ENCODE results near the gene UBE2U.

The UBE2U gene

DNA sequence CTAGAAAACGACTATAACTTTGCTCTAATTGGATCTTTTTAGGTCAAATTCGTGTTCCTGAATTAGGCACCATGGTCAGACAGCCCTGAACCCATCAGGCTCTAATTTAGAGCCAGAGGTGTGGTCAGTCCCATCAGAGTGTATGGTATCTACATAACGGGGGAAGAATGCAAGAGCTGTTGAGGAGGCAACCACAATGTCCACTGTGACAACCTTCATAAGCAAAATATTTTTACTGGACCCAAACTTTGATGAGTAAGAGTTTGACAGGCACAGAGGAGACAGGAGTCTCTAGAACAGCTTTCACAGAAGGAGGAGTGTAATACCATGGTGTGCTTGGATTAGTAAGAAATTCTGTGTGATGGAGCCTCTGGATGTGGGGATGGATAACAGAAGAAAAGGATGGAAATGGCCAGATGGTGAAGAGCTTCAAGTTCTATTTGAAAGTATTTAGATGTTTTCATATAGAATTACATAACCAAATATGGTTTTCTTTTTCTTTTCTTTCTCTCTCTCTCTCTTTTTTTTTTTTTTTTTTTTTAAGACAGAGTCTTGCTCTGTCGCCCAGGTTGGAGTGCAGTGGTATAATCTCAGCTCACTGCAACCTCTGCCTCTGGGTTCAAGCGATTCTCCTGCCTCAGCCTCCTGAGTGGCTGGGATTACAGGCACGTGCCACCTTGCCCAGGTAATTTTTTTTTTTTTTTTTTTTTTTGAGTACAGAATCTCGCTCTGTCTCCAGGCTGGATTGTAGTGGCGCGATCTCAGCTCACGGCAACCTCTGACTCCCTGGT is 24.9 kb downstream of the UBE2U start:
- TF ChIP-seq, protein P1, sequence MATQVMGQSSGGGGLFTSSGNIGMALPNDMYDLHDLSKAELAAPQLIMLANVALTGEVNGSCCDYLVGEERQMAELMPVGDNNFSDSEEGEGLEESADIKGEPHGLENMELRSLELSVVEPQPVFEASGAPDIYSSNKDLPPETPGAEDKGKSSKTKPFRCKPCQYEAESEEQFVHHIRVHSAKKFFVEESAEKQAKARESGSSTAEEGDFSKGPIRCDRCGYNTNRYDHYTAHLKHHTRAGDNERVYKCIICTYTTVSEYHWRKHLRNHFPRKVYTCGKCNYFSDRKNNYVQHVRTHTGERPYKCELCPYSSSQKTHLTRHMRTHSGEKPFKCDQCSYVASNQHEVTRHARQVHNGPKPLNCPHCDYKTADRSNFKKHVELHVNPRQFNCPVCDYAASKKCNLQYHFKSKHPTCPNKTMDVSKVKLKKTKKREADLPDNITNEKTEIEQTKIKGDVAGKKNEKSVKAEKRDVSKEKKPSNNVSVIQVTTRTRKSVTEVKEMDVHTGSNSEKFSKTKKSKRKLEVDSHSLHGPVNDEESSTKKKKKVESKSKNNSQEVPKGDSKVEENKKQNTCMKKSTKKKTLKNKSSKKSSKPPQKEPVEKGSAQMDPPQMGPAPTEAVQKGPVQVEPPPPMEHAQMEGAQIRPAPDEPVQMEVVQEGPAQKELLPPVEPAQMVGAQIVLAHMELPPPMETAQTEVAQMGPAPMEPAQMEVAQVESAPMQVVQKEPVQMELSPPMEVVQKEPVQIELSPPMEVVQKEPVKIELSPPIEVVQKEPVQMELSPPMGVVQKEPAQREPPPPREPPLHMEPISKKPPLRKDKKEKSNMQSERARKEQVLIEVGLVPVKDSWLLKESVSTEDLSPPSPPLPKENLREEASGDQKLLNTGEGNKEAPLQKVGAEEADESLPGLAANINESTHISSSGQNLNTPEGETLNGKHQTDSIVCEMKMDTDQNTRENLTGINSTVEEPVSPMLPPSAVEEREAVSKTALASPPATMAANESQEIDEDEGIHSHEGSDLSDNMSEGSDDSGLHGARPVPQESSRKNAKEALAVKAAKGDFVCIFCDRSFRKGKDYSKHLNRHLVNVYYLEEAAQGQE (IDR thresholded peaks at IDR 0.05; ENCODE audit: insufficient read depth in 1 of 2, low read depth in 2 of 2, low read length in 2 of 2): no peak
- TF ChIP-seq POLR2AphosphoS5 (IDR thresholded peaks at IDR 0.05; ENCODE audit: low read depth, low read length) (no peak), TAF1 (IDR thresholded peaks at IDR 0.05; ENCODE audit: borderline replicate concordance, insufficient read depth, low read length) (no peak), FOXP2 (optimal IDR thresholded peaks at IDR 0.05; ENCODE audit: borderline replicate concordance, extremely low read depth, extremely low read length, insufficient read depth) (no peak), SIN3A (IDR thresholded peaks at IDR 0.05; ENCODE audit: borderline replicate concordance, insufficient read depth, low read length) (no peak)

DNA sequence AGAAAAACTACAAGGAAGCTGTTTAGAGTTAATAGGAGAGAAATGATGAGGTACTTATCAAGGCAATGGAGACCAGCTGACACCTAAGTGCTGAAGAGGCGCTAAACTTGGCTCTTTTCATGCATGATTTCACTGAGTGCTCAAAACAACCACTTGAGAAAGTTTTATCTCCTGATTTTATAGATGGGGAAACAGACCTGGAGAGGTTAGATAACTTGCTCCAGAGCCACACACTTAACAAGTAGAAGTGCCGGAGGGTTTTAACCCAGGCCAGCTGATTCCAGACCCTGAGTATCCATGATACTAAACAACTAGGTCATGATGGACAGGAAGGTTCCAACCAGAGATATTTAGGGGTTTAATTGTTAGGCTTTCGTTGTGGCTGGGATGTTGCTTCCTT is 25.9 kb downstream of the UBE2U start:
- no peak for TF ChIP-seq TAF1 (IDR thresholded peaks at IDR 0.05; ENCODE audit: borderline replicate concordance, insufficient read depth, low read length)
- TF ChIP-seq, protein P1 (IDR thresholded peaks at IDR 0.05; ENCODE audit: insufficient read depth in 1 of 2, low read depth in 2 of 2, low read length in 2 of 2): no peak
- TF ChIP-seq SIN3A (IDR thresholded peaks at IDR 0.05; ENCODE audit: borderline replicate concordance, insufficient read depth, low read length): no peak
- TF ChIP-seq POLR2AphosphoS5 (IDR thresholded peaks at IDR 0.05; ENCODE audit: low read depth, low read length): no peak
- TF ChIP-seq FOXP2 (optimal IDR thresholded peaks at IDR 0.05; ENCODE audit: borderline replicate concordance, extremely low read depth, extremely low read length, insufficient read depth): no peak

DNA sequence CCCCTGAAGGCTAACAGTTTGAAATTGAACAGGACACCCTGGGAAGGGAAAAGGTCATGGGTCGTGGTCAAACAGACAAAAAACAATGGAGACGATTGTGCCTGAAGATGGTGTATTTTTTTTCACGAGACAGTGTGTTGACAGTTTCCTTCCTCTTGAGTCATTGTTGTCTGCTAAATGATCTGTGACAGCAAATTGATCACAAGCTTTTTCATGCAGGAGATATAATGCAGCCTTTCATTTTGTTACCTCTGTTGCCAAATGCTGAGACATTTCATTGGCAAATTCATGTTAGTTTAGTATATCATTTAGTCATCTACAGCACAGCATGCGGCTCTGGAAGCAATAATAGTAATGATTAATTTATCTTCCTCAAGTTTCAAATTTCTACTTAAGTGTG is 27.7 kb downstream of the UBE2U start:
- no peak for TF ChIP-seq TAF1 (IDR thresholded peaks at IDR 0.05; ENCODE audit: borderline replicate concordance, insufficient read depth, low read length)

DNA sequence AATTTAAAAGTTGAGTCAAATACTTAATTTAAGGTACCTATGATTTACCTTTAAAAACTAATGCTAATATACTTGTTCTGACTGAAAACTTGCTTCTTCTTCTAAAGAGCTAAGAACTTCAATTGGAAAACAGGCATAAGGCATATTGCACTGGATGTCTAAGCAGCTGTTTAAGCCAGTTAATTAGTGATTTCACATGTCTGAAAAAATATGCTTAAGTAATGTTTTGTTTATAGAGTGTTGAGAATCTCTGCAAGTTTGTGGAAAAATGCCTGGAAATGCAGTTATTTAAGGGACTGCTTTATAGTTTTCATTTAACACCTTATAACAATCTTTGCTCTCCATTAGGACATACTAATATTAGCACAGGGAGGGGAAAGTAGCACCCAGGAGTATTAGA is 28.2 kb downstream of the UBE2U start:
- TF ChIP-seq TAF1 (IDR thresholded peaks at IDR 0.05; ENCODE audit: borderline replicate concordance, insufficient read depth, low read length): no peak
- TF ChIP-seq, protein P1 (IDR thresholded peaks at IDR 0.05; ENCODE audit: insufficient read depth in 1 of 2, low read depth in 2 of 2, low read length in 2 of 2): no peak
- no peak for TF ChIP-seq FOXP2 (optimal IDR thresholded peaks at IDR 0.05; ENCODE audit: borderline replicate concordance, extremely low read depth, extremely low read length, insufficient read depth)
- no peak for TF ChIP-seq SIN3A (IDR thresholded peaks at IDR 0.05; ENCODE audit: borderline replicate concordance, insufficient read depth, low read length)
- no peak for TF ChIP-seq POLR2AphosphoS5 (IDR thresholded peaks at IDR 0.05; ENCODE audit: low read depth, low read length)

DNA sequence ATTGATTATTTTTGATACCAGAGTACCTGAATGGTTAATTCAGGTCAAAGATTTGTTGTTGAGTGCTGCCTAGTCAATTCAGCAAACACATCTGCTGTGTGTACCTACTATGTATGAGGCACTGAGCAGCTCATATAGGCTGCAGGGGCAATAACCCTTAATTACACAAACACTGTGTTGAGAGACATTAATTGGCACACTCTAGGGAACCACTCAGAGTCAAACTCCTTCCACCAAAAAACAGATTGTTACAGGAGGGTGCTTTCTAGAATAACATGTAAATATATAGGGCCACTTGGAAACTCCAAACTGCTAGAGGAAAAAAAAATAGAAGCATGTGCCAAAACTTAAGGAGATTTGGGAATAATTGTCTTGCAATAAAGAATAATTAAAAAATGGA is 31.3 kb downstream of the UBE2U start:
- TF ChIP-seq FOXP2 (optimal IDR thresholded peaks at IDR 0.05; ENCODE audit: borderline replicate concordance, extremely low read depth, extremely low read length, insufficient read depth): no peak
- TF ChIP-seq, protein P1 (IDR thresholded peaks at IDR 0.05; ENCODE audit: insufficient read depth in 1 of 2, low read depth in 2 of 2, low read length in 2 of 2): no peak
- no peak for TF ChIP-seq TAF1 (IDR thresholded peaks at IDR 0.05; ENCODE audit: borderline replicate concordance, insufficient read depth, low read length)
- no peak for TF ChIP-seq POLR2AphosphoS5 (IDR thresholded peaks at IDR 0.05; ENCODE audit: low read depth, low read length)
- no peak for TF ChIP-seq SIN3A (IDR thresholded peaks at IDR 0.05; ENCODE audit: borderline replicate concordance, insufficient read depth, low read length)

Measured in PFSK-1 (cell line).